H1 (cell line): Measurements from ENCODE around the gene LRRC15. TPM values are rescaled to one million over a fixed set of nuclear protein-coding genes. Genes with fewer than 3 reads are reported as not detected.

Experiments used
- CTCF ChIA-PET: fragments of 300-600 bp; sonication (Branson Sonifier 250); formaldehyde crosslinking; loops from one replicate; lab custom pipeline; 2021; ENCODE audit not compliant: partially characterized antibody; lab: Charles Lee
- POLR2A ChIA-PET: fragments of 300-600 bp; sonication (Branson Sonifier 250); formaldehyde crosslinking; loops from one replicate; lab custom pipeline; 2021; ENCODE audit warnings: inconsistent platforms; ENCODE audit not compliant: partially characterized antibody; lab: Charles Lee
- DNase-seq, 2 experiments: peaks; one replicate each; pipeline versions ENCODE4 v3.0.0 to v3.0.0-alpha.2; 2010 to 2022; ENCODE audit warnings: low spot score in 2 of 2, low read depth in 1 of 2, mixed read lengths in 1 of 2
- FAIRE-seq: peaks from 2 replicates; lab custom pipeline; 2011; peaks lifted over from hg19 to GRCh38; lab: Jason Lieb, UNC
- H2AFZ ChIP-seq: 2 replicates; pipeline ENCODE4 v1.8.1; 2012; ENCODE audit warnings: low read length, inconsistent platforms
- H2AK5ac ChIP-seq: 2 replicates; pipeline ENCODE4 v1.6.1; 2013; ENCODE audit warnings: low read depth, low read length
- H2BK120ac ChIP-seq: replicated peaks from 2 replicates; pipeline ENCODE3; 2013; ENCODE audit warnings: low read depth, low read length, inconsistent platforms
- H2BK12ac ChIP-seq: 2 replicates; pipeline ENCODE4 v1.6.1; 2013; ENCODE audit warnings: low read depth, low read length
- H2BK15ac ChIP-seq: 2 replicates; pipeline ENCODE4 v1.6.1; 2013; ENCODE audit warnings: low read length
- H2BK20ac ChIP-seq: 2 replicates; pipeline ENCODE4 v1.6.1; 2013; ENCODE audit warnings: low read length
- H2BK5ac ChIP-seq: 2 replicates; pipeline ENCODE4 v1.6.1; 2013; ENCODE audit warnings: low read depth, low read length
- H3K14ac ChIP-seq: 2 replicates; pipeline ENCODE4 v1.6.1; 2013; ENCODE audit warnings: inconsistent platforms; ENCODE audit not compliant: insufficient read length
- H3K18ac ChIP-seq: 2 replicates; pipeline ENCODE4 v1.6.1; 2013; ENCODE audit warnings: low read length; ENCODE audit errors: extremely low read depth
- H3K23ac ChIP-seq: 2 replicates; pipeline ENCODE4 v1.6.1; 2013; ENCODE audit warnings: inconsistent platforms; ENCODE audit not compliant: insufficient read length
- H3K23me2 ChIP-seq: 2 replicates; pipeline ENCODE4 v1.6.1; 2013; ENCODE audit warnings: low read depth, low read length
- H3K27ac ChIP-seq: 2 replicates; pipeline ENCODE4 v1.6.1; 2011; ENCODE audit warnings: low read depth, low read length, inconsistent platforms
- H3K27me3 ChIP-seq, 4 experiments: replicated peaks in 1 of 4; 1 replicate in 1 of 4; 2 replicates in 3 of 4; pipeline versions ENCODE4 v1.6.1 to v1.8.1; 2011 to 2013; ENCODE audit warnings: low read length in 3 of 4, mild to moderate bottlenecking in 3 of 4, inconsistent platforms in 2 of 4, mixed read lengths in 2 of 4, moderate library complexity in 1 of 4; ENCODE audit not compliant: control insufficient read depth in 3 of 4, insufficient read depth in 3 of 4; ENCODE audit errors: extremely low read depth in 1 of 4
- H3K36me3 ChIP-seq, 4 experiments: 2 replicates each; pipeline versions ENCODE4 v1.6.1 to v1.8.1; 2011 to 2013; ENCODE audit warnings: mild to moderate bottlenecking in 4 of 4, low read length in 3 of 4, moderate library complexity in 2 of 4, control low read depth in 1 of 4, inconsistent platforms in 1 of 4; ENCODE audit not compliant: insufficient read depth in 4 of 4, control insufficient read depth in 2 of 4
- H3K4ac ChIP-seq: replicated peaks from 2 replicates; pipeline ENCODE3; 2013; ENCODE audit warnings: low read length, low read depth, mixed read lengths, inconsistent platforms; ENCODE audit not compliant: insufficient read length
- H3K4me1 ChIP-seq, 4 experiments: replicated peaks in 1 of 4; 1 replicate in 1 of 4; 2 replicates in 3 of 4; pipeline versions ENCODE4 v1.6.1 to v1.8.1; 2011 to 2013; ENCODE audit warnings: low read length in 3 of 4, inconsistent platforms in 2 of 4, mixed read lengths in 1 of 4; ENCODE audit not compliant: insufficient read depth in 4 of 4, control insufficient read depth in 3 of 4
- H3K4me2 ChIP-seq, 2 experiments: 2 replicates each; pipeline versions ENCODE4 v1.6.1 to v1.8.1; 2011 to 2013; ENCODE audit warnings: low read depth in 2 of 2, low read length in 2 of 2, control low read depth in 1 of 2, inconsistent platforms in 1 of 2, mild to moderate bottlenecking in 1 of 2; ENCODE audit not compliant: insufficient read depth in 1 of 2
- H3K4me3 ChIP-seq, 4 experiments: fragments of 200-600, 300-600 bp in 1 of 4; sonication (generic), shearing (Covaris generic), sonication (Bioruptor Twin) in 1 of 4; 2 replicates each; pipeline versions ENCODE4 v1.5.1 to v1.8.1; 2011 to 2016; ENCODE audit warnings: low read length in 4 of 4, low read depth in 3 of 4, control low read depth in 2 of 4, inconsistent platforms in 2 of 4, mild to moderate bottlenecking in 2 of 4, mixed read lengths in 1 of 4, moderate library complexity in 1 of 4; ENCODE audit not compliant: insufficient read depth in 2 of 4; ENCODE audit errors: extremely low read depth in 1 of 4
- H3K56ac ChIP-seq: replicated peaks from 2 replicates; pipeline ENCODE3; 2013; ENCODE audit warnings: low read depth, mild to moderate bottlenecking, mixed read lengths, low read length, inconsistent platforms; ENCODE audit not compliant: insufficient read length
- H3K79me1 ChIP-seq: 2 replicates; pipeline ENCODE4 v1.6.1; 2013; ENCODE audit warnings: low read depth, low read length, control low read depth
- H3K79me2 ChIP-seq, 2 experiments: 2 replicates each; pipeline versions ENCODE4 v1.6.1 to v1.8.1; 2012 to 2013; ENCODE audit warnings: low read length in 2 of 2, mild to moderate bottlenecking in 2 of 2, inconsistent platforms in 1 of 2; ENCODE audit not compliant: insufficient read depth in 2 of 2, control insufficient read depth in 1 of 2
- H3K9ac ChIP-seq, 4 experiments: replicated peaks in 1 of 4; 1 replicate in 1 of 4; 2 replicates in 3 of 4; pipeline versions ENCODE4 v1.6.1 to v1.8.1; 2011 to 2013; ENCODE audit warnings: low read depth in 3 of 4, low read length in 3 of 4, control low read depth in 2 of 4, mild to moderate bottlenecking in 2 of 4, moderate library complexity in 2 of 4, inconsistent platforms in 1 of 4; ENCODE audit errors: extremely low read depth in 1 of 4
- H3K9me3 ChIP-seq, 2 experiments: 2 replicates each; pipeline versions ENCODE4 v1.6.1 to v1.8.1; 2012 to 2013; ENCODE audit warnings: mild to moderate bottlenecking in 2 of 2, moderate library complexity in 2 of 2, control low read depth in 1 of 2, inconsistent platforms in 1 of 2, low read depth in 1 of 2, low read length in 1 of 2, mixed read lengths in 1 of 2; ENCODE audit not compliant: insufficient read depth in 2 of 2
- H4K20me1 ChIP-seq, 2 experiments: replicated peaks in 1 of 2; 2 replicates each; pipeline versions ENCODE3 to v1.8.1; 2011 to 2013; ENCODE audit warnings: inconsistent platforms in 2 of 2, low read length in 2 of 2, mild to moderate bottlenecking in 1 of 2; ENCODE audit not compliant: insufficient read depth in 2 of 2, control insufficient read depth in 1 of 2
- H4K5ac ChIP-seq: 2 replicates; pipeline ENCODE4 v1.6.1; 2013; ENCODE audit warnings: low read length, low read depth, mixed read lengths, inconsistent platforms; ENCODE audit not compliant: insufficient read length
- H4K8ac ChIP-seq: 2 replicates; pipeline ENCODE4 v1.8.0; 2013; ENCODE audit warnings: mild to moderate bottlenecking, moderate library complexity, low read length, inconsistent platforms; ENCODE audit not compliant: insufficient read depth; ENCODE audit errors: extremely low read depth
- H4K91ac ChIP-seq: replicated peaks from 2 replicates; pipeline ENCODE3; 2013; ENCODE audit warnings: low read length, mixed read lengths, inconsistent platforms; ENCODE audit not compliant: insufficient read length
- BCL11A ChIP-seq, 2 experiments: IDR thresholded peaks; one replicate each; pipeline ENCODE4 v1.6.1; 2011; ENCODE audit warnings: low read depth in 2 of 2, low read length in 2 of 2, mild to moderate bottlenecking in 2 of 2
- EGR1 ChIP-seq: IDR thresholded peaks from 2 replicates; pipeline ENCODE4 v1.6.1; 2011; ENCODE audit warnings: low read depth, low read length, borderline replicate concordance
- RBBP5 ChIP-seq: IDR thresholded peaks from 2 replicates; pipeline ENCODE4 v1.7.1; 2012; ENCODE audit warnings: low read depth, mild to moderate bottlenecking, inconsistent platforms, low read length, moderate library complexity, borderline replicate concordance
- RXRA ChIP-seq: IDR thresholded peaks from 2 replicates; pipeline ENCODE4 v1.6.1; 2011; ENCODE audit warnings: low read depth, mild to moderate bottlenecking, low read length, moderate library complexity; ENCODE audit not compliant: insufficient read depth
- WGBS, 2 experiments: shearing (Covaris generic) in 1 of 2; methylation state at CpG; one replicate each; pipeline versions ENCODE4 v1.1.6 to v1.1.7; 2013 to 2015; ENCODE audit warnings: low lambda C conversion rate in 2 of 2, mixed read lengths in 2 of 2, inconsistent platforms in 1 of 2, low coverage in 1 of 2, missing lambda C conversion rate in 1 of 2; ENCODE audit not compliant: insufficient replicate concordance in 2 of 2, insufficient coverage in 1 of 2, insufficient read length in 1 of 2; ENCODE audit errors: extremely low coverage in 1 of 2, missing lambda C conversion rate in 1 of 2; 5-methylcytosine and 5-hydroxymethylcytosine counted together
- polyA plus RNA-seq, 7 experiments: library from polyadenylated mRNA; depleted of rRNA in 3 of 7; stranded (reverse) in 5 of 7; unstranded in 2 of 7; fragments of >200 nt in 5 of 7; fragments of 200-250 nt in 2 of 7; gene quantifications; 1 replicate in 5 of 7; 2 replicates in 1 of 7; 4 replicates in 1 of 7; pipeline versions ENCODE4 v1.2.1 to v1.2.3, GENCODE V29; 2011 to 2013; ENCODE audit warnings: missing spikeins in 2 of 7, mixed read lengths in 2 of 7
- total RNA-seq: library from RNA; stranded (reverse); fragmentation: NEBNext Ultra II Directional; extraction: Animal tissue kit (Norgen Biotek cat#: 25700); gene quantifications from 2 replicates; pipeline ENCODE4 v1.2.1, GENCODE V29; 2021

The LRRC15 gene
- total and polyA plus RNA-seq, 2 of the 8 experiments (the other 6 are each of a cell fraction or from before 2014, with no cell fraction given) = 0.15 to 0.37 TPM

GRCh38 chr3:194306109-194306686 is 63.3 kb downstream of the LRRC15 start:
- no peak overlapping the region for H2AFZ ChIP-seq
- no peak overlapping the region for H4K5ac ChIP-seq

More at GRCh38 chr3:194306109-194306686, 63.3 kb downstream of the LRRC15 start:
- no peak overlapping the region for H3K4ac ChIP-seq
- H4K91ac ChIP-seq = no peak overlapping the region
- H4K20me1 ChIP-seq = no peaks in the 10 kb centered on the region
- no peak overlapping the region for H3K14ac ChIP-seq
- peaks cover 3 to 22% (median 13%) of the 10 kb centered on the region in 4 experiments for H3K4me1 ChIP-seq
- no peak overlapping the region for H2BK120ac ChIP-seq
- no peak for DNase-seq
- peak overlapping the region in 1 of 2 experiments; percentile 9; a peak in 1 of 4 replicates for H3K4me2 ChIP-seq
- no peak for FAIRE-seq
- 64% methylated on average over 11 of the region's 11 CpGs; no CpG with 5 or more reads in 1 of the 2 experiments for WGBS, 2 experiments
- H4K8ac ChIP-seq = no peak overlapping the region; the same call in 1 of the 2 replicates
- H3K23ac ChIP-seq = no peak overlapping the region
- H2BK5ac ChIP-seq = peak overlapping the region; percentile 5; the same call in 1 of the 2 replicates
- peaks cover 0 to 2% (median 0%) of the 10 kb centered on the region in 4 experiments; a peak in 3 of 7 replicates for H3K27me3 ChIP-seq
- H3K9ac ChIP-seq = no peak overlapping the region
- ChIA-PET CTCF (interaction anchor here (2.6 kb wide), 1 partner anchor 10 kb away, joined by 11 read pairs; no protein-coding TSS in a partner anchor), POLR2A (interaction anchor here (1.4 to 1.5 kb wide), 2 partner anchors 8 to 18 kb away, joined by 3 to 4 read pairs; no protein-coding TSS in a partner anchor)
- H3K36me3 ChIP-seq = no peaks in the 10 kb centered on the region
- H3K79me1 ChIP-seq = no peaks in the 10 kb centered on the region
- H2BK12ac ChIP-seq = no peak overlapping the region; the same call in 1 of the 2 replicates
- H3K79me2 ChIP-seq = no peaks in the 10 kb centered on the region
- H3K23me2 ChIP-seq = peaks cover 2% of the 10 kb centered on the region; the same call in 1 of the 2 replicates
- H3K18ac ChIP-seq = peak overlapping the region; percentile 25; the same call in 1 of the 2 replicates
- no peak overlapping the region for H2BK15ac ChIP-seq
- H2AK5ac ChIP-seq = no peak overlapping the region
- H3K4me3 ChIP-seq = no peak overlapping the region
- no peaks in the 10 kb centered on the region for H3K9me3 ChIP-seq
- H3K56ac ChIP-seq = no peak overlapping the region
- H2BK20ac ChIP-seq = 0 out of 2 replicates have a peak overlapping the region, but pooled peaks have one; percentile 23
- TF ChIP-seq RXRA (0 out of 2 replicates have a peak, but pooled peaks have one; percentile 7), RBBP5 (0 out of 2 replicates have a peak, but pooled peaks have one; percentile 34), EGR1 (peak; percentile 11; the same call in 1 of the 2 replicates), BCL11A (IDR thresholded peaks at IDR 0.05; ENCODE audit: low read depth in 2 of 2, low read length in 2 of 2) (no peak)
- H3K27ac ChIP-seq = no peak overlapping the region
